Stimulated activated CD4-positive, alpha-beta T cell treated with anti-CD3 and anti-CD28 coated beads, TNF-alpha, amount 100 ng/mL, for 1 hour (primary cell): ENCODE data around the gene DYNLT1.
"Not testable (repeated sequence)": the region's sequence is repeated elsewhere in the genome, so short reads cannot be mapped to it uniquely, and the experiment has no call there.

Experiments
- DNase-seq, 3 donors: peaks; one replicate each; pipeline ENCODE4 v3.0.0-alpha.2; 2020; ENCODE audit warnings: low read depth in 3 of 3, low spot score in 1 of 3

Gene DYNLT1

DNA sequence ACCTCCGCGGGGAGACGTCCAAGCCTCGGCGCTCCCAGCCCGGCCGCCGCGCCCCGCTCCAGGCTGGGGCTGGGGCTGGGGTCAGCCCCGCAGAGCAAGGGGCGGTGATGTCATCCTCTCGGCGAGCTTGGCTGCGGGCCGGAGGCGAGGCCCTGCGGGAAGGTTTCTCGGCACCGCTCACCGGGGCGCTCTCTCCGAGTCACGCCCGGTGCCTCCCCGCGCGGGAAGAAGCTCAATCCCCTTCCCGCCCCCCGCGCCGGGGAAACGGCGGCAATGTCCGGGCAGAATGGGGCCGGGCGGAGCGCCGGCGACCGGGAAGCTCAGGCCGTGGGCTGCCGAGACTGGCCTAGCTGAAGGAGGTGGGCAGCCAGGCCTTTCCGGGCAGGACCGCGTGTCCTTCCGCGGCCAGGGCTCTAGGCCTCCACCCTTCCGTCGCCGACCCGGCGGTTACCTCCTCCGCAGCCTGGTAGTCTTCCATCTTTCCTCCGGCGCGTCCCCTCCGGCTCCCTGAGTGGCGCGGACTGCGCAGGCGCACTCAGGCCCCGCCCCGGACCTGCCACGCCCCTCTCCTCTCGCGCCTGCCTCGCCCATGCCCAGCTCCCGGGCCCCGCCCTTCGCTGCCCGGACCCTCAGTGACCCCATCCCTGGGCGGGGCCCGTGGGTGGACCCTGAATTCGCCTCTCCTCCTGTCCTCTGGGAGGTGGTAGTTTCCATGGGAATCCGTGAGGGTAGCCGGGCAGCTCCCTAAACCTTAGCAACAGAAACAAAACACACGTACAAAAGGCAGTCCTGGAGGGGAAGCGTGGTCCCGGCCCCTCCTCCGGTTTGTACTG is at the start of gene DYNLT1:
Gene DYNLT1 (minus strand): TSS at position 513 of the 833 bp plus-strand sequence. CDS start 35 bp downstream, at position 478.
- peak; percentile 51 to 89 (median 80) for DNase-seq

DNA sequence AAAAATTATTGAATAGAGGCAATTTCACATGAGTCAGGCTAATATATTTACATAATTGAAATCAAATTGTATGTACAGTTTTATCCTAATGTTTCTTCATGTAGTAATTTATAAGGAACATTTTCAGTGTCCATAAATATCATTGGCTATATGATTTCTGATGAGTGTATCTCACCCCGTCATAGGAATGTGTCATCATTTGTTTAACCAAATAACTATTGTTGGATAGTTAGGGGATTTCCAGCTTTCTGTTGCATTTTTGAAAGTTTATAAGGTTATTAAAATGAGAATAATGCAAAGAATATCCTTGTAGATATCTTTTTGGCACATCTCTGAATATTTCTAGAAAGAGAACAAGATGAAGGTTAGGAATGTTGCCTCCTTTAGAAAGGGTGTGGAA is 44.3 kb upstream of the DYNLT1 start:
- no peak for DNase-seq

- DNase-seq = no peak
Observed at GRCh38 chr6:158687506-158687905, 43.0 kb upstream of the DYNLT1 start.

DNA sequence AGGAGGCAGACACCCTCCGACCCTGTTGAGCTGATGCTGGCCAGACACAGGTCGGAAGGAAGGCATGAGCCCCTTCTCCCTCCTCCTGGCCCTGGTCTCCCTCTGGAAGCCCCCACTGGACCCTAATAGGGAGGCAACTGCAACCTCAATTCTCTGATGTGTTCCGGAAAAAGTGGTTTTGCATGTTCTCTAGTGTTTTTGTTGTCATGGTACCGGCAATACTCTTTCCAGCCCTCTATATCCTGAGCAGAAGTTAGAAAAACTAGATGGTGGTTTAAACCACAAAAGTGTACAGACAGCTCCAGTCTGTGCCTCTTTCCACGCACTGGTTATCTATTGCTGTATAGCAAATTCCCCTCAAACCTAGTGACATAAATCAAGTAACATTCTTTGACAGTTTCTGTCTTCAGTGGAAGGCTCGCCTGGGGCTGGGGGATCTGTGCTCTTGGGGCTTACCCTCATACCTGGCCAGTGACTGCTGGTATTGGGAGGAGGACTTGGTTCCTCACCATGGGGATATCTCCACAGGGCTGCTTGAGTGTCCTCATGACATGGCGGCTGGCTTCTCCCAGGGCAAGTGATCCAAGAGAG is 42.3 kb upstream of the DYNLT1 start:
- peak in 1 of 3 donors; percentile 14 for DNase-seq

- no peak for DNase-seq
Observed at GRCh38 chr6:158686311-158686710, 41.8 kb upstream of the DYNLT1 start.

- no peak for DNase-seq
Observed at GRCh38 chr6:158684745-158685324, 40.3 kb upstream of the DYNLT1 start.

- no peak for DNase-seq
Observed at GRCh38 chr6:158684311-158684710, 39.8 kb upstream of the DYNLT1 start.

- DNase-seq = no peak
Observed at GRCh38 chr6:158680481-158680880, 35.9 kb upstream of the DYNLT1 start.

GRCh38 chr6:158680015-158680414 is 35.5 kb upstream of the DYNLT1 start:
- DNase-seq = no peak

DNA sequence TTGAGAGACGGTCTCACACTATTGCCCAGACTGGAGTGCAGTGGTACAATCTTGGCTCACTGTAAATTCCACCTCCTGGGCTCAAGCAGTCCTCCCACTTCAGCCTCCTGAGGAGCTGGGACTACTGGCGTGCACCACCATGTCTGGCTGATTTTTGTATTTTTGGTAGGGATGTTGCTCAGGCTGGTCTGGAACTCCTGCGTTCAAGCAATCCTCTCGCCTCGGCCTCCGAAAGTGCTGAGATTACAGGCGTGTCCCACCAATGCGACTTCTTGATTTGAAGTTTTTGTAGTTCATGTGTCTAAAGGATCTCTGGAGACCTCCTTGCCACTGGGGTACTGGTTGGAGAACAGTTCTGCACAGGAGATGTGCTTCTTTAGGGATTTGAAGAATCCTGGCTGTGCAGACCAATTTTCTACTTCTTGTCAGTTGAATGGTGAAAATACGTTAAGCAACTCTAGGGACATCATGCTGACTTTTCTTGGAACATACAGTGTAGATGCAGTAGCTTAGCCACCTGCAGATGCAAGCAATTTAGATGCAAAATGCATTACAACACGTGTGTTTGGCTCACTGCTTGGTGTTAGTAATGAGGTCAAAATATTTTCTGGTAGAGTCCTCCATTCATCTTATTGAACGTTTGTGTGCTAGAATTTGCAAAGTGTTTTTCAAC is 33.5 kb upstream of the DYNLT1 start:
- DNase-seq = no peak

DNA sequence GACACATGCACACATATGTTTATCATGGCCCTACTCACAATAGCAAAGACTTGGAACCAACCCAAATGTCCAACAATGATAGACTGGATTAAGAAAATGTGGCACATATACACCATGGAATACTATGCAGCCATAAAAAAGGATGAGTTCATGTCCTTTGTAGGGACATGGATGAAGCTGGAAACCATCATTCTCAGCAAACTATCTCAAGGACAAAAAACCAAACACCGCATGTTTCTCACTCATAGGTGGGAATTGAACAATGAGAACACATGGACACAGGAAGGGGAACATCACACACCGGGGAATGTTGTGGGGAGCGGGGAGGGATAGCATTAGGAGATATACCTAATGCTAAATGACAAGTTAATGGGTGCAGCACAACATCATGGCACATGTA is 32.6 kb upstream of the DYNLT1 start:
- not testable (repeated sequence) for DNase-seq

DNA sequence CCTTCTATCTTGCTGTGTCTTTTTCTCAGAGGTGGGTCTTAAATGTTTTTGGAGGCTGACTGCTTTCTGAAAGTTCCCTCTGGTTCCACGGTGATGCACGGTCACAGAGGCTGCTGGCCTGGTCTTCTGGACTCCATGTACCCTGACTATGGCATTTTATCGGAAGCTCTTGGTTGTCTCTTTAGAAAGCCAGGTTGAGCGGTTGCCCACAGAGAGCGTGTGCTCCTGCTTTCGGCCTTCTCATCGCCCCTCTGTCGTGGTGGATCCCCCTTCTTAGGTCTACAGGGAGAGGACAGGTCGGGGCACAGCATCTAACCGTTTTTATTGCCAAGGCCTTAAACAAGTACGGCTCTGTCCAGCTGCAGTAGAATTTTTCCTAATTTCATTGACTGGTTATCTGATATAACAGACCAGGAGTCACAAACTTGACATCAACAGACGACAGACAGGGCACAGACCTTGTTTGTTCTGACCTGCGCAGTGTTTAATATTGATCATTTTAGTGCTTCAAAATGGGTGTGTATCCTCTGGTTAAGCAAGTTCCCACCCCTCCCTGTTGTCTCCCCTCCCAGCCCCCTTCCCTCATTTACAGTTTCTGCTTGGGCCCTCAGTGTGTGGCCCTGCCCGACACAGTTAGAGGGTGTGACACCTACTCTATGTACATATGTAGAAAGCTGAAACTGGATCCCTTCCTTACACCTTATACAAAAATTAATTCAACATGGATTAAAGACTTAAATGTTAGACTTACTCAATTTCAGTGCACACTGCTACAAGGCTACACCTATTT is 30.0 kb upstream of the DYNLT1 start:
- no peak for DNase-seq

GRCh38 chr6:158672726-158673125 is 28.2 kb upstream of the DYNLT1 start:
- no peak for DNase-seq

DNA sequence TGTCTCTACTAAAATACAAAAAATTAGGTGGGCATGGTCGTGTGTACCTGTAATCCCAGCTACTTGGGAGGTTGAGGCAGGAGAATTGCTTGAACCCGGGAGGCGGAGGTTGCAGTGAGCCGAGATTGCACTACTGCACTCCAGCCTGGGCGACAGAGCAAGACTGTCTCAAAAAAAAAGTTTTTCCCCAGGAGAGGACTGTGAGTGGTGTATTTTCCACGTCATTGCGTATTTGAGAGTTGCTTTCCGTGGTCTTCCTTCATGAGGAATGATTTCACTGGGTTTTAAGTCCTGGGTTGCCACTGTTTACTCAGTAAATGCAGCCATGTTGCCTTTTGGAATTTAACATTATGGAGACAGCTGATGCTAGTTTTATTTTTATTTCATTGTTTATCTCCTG is 27.6 kb upstream of the DYNLT1 start:
- DNase-seq = not testable (repeated sequence)

DNA sequence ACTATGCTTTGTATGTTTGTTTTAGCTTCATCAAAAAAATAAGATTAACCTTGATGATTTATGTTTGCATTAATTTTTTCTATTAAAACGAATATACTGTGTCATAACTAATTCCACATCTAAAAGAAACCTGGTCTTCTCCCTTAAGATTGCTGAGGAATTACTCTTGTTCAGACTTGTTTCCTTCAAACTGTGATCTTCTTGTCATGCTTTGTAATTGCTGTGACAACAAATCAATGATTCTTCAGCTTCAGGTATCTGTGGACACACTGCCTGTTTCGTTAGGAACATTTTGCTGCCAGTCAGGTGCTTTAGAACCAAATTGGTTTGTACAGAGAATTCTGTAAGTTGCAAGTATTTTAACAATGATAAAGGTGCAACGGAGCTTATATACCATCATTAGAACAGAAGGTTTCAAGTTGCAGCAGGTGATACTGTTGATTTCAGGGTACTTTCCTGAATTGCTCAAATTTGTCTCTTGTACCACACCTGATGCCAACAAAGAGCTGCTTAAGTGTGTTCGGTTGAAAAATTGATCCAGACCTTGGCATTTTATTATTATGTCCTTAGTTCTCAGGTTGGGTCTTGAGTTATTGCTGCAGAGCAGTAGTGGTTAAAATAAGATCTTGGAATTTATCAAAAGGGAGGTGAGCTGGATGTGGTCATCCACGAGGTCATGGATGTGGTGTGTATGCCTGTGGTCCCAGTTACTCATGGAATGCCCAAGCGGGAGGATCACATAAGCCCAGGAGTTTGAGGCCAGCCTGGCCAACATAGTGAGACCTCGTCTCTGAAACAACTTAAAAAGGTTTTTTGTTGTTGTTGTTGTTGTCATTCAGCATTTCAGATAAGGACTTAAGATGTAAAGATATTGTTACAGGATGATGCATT is 24.8 kb upstream of the DYNLT1 start:
- no peak for DNase-seq

DNA sequence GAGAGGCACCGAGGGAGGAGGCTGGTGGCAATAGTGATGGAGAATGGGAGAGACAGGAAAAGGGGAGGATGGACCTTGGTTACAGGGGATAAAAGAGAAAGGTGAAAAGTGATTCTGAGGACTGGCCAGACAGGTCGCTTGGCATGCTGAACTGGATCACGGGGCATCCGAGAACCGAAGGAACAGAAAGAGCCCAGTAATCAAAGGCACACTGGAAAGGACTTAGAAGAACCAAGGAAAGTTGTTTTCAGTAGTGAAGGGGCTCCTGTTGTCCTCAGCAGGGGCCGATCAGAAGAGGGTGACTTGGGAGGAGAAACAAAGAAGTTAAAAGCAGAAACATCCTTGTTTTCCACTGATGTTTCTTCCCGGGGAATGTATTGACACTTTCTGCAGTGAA is 24.2 kb upstream of the DYNLT1 start:
- DNase-seq = no peak

DNA sequence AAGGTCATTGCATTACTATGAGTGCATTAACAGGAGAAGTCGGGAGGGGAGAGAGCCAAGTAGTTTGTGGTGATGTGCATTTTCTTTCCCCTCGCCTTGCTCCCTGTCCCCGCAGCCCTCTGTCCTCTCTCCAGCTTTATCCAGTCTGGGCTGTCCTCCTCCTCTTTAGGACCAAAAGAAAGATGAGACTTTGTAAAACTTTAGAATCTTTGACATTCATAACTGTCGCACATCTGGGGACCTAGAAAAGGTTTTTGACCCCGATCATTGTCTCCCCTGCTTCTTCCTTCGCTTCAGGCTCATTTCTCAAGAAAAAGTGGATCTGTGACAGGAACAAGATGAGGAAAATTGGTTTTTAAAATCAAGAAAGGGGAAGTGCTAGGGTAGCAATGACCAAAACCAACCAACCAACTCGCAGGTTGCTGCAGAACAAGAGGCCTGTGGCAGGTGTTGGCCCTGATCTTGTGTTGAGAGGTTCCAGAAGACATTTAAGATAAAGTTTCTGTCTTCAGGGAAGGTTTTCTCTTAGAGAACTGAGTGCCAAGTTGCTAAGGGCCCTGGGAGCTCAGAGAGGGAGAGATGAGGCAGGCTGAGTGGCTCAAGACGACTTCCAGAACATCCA is 22.9 kb upstream of the DYNLT1 start:
- DNase-seq = no peak

GRCh38 chr6:158666628-158667359 is 22.3 kb upstream of the DYNLT1 start:
- no peak for DNase-seq

DNA sequence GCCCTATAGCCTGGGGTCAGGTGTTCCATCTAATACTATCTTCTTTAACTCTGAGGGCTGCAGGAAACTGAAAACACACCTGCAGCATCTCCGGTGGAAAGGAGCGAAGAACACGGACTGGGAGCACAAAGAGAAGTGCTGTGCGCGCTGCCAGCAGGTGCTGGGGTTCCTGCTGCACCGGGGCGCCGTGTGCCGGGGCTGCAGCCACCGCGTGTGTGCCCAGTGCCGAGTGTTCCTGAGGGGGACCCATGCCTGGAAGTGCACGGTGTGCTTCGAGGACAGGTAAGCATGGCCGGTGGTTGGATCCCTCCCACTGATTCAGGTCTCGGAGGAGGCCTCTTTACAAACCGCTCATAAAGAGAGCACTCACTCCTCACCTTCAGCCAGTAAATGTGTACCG is 20.8 kb upstream of the DYNLT1 start:
- no peak for DNase-seq
